ENCODE measurements around the gene MICAL3.

The MICAL3 gene

DNA sequence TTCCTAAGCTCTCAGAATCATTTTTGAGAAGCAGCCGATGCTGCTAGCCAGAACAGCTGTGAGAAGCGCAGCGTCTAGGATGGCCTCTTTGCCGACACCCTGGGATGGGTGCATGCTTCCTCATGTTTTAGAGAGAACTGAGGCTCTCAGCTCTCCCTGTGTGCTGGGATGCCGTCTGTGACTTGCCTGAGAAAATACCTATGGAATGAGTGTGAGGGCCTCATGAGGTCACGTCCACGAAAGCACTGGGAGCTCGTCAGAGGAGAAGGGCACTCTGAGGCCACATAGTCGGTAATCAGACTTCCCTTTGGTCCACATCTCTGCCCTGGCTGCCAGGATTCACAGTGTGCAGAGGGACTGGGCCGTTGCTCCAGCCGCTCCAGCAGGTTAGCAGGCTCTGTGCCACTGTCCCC, 54.7 kb downstream of the MICAL3 start:
- no peak for DNase-seq

DNA sequence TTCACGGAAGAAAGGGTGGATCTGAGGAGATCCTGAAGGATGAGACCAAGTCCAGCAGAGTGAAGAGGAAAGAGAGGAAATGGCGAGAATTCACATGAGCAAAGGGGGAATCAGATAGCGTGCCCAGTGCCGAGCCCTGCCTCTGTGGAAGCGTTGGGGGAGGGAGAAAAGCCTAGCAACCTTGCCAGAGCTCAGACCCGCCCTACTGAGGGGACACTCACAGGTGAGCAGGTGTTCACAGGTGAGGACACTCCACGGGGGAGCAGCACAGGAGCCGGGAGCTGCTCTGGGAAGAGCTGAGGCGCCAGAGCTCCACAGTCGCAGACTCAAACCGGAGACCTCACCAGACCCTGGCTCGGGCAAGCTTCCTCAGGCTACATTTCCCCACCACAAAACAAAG, 56.2 kb downstream of the MICAL3 start:
- DNase-seq = no peak

DNA sequence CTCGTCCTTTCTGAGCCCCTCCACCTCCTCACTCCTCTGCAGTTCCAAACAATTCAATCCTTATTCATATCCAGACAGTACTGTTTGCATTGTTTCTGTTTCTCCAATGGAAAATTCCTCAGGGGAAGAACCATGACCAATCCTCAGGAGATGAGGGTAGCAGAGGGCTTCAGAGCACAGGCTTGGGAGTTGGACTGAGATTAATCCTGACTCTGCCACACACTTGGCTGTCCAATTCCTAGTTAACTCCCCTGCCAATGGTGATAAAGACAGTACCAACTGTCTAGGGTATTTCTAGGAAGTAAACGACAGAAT, 58.0 kb downstream of the MICAL3 start:
- DNase-seq = no peak

DNA sequence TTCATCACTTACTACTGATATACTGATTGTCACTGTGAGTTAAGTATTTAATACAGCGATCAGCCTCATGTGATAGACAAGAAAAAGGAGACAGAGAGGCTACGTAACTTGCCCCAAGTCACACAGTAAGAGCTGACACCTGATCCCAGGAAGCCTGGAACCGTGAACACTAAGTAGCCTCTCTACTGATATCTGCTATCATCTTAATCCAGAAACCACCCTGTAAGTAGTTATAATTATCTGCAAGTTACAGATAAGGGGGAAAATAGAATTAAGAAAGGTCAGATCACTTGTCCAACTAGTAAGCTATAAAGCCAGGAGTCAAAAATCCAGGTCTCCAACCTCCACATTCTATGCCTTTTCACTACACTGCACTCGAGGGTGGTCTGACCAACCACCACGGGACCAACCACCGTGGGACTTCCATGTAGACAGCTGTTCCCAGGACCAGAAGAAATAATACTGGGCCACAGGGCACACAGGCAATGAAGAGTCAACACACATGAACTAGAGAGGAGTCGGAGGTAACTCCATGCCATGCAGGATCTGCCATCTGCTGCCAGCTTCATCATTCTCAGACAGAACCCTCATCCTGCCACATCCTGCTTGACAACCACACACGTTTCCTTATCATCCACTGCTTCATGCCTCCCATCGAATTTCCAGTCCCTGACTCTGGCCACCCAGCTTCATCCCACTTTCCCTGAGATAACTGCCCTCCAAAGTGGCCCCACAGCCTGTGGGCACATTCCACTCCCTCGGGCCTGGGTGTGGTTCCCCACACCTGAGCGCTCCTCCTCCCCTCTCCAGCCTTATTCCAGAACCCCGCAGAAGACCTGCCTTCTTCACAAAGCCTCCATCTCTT, 58.6 kb downstream of the MICAL3 start:
- no peak for DNase-seq

DNA sequence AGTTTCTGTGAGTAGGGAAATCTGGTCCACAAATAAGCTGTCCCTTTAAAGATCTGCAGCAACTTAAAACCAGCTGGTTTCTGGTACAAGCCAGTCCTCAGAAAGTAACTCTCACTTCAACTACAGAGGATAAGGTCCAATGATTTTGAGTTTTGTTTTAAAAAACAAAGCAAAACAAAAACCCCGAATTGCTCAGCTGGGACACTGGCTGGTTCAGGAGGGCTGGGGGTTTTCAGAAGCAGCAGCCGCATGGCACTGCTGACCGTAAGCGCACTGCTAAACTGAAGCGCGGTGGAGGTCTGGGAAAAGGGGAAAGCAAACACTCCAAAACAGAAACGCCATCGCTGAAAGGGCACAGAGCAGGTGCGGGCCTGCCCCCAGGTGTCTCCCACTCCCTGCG, 59.7 kb downstream of the MICAL3 start:
- no peak for DNase-seq

DNA sequence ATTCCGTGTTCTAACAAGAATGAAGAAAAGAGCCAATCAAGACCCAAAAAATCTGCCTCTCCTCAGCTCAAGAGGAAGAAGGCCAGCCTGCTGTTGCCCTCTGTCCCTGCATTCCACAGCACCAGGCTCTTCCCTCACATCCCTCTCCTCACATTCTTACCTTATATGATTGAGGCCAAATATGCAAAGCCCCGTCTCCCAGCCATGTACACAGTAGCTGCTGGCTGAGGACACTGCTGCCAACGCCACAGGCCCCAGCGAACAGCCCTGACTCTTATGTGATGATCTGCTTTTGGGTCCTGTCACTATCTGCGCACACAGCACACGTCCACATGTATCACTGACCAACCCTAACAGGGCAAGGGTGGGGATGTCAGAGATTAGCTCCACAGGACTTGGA, 60.2 kb downstream of the MICAL3 start:
- DNase-seq = no peak

DNA sequence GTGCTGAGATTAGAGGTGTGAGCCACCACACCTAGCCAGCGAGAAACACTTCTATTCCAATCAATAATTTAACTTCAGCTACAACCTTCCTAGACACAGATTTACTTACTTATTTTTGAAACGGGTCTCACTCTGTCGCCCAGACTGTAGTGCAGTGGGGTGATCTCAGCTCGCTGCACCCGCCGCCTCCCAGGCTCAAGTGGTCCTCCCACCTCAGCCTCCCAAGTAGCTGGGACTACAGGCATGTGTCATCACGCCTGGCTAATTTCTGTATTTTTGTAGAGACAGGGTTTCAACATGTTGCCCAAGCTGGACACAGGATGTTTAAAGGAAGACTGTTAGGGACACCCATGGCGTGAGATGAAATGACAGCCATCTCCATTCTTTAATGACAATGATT, 61.3 kb downstream of the MICAL3 start:
- no peak for DNase-seq

DNA sequence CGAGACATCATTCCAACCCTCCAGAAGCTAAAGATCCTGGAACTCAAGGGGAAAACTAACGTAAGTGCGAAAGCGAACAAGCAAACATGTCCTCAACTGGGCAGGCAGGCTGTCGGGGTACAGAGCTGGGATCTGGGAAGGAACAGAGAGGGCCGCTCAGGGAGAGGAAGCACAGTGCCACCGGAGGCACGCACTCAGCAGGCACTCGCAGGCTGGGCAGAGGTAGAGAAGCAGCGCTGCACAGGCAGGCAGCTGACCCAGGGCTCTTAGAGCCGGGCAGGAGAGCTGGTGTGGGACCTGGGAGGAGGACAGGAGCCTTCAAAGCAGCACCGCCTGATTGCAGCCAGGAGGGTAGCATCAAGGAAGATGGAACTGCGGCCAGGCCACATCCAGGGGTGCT, 62.2 kb downstream of the MICAL3 start:
- no peak for DNase-seq

DNA sequence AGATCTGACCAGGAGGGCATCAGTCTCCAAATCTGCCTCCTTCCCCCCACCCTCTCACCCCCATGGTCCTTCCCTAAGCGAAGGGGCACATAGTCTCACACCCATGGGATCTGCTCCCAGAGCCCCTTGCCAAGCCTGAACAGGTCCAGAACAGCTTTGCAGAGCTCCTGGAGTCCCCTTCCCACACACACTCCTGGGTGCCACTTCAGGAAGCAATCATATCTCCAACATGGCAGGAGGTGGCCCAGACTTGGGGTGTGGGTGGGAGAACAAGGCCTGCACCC, 63.0 kb downstream of the MICAL3 start:
- no peak for DNase-seq

DNA sequence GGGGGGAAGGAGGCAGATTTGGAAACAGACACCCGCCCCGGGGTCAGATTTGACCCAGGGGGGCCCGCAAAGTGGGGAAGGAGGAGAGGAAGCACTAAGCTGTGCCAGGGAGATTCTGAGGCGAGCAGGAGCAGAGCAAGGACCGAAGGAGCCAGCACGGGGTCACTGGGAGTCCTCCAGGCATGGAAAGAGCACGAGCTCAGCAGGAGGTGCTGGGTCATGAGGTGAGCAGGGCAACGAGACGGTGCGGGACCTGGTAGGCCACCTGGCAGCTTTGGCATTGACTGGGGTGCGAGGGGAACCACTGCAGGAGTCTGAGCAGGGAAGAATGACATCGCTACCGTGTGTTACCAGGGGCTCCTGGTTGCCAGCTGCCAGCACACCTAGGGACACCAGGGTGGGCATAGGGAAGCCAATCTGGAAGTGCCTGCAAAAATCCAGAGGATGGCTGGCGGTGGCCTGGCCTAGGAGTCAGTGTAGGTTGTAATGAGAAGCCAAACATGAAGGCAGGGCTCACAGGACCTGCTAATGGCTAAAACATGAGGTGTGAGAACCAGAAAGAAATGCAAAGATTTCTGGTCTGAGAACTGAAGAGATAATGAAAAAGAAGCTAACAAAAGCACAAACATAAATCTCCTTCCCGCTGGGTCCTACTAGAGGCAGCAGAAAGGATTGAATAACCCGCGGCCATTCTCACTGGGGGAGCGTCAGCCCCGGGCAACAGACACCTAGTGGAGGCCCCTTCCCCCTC, 63.5 kb downstream of the MICAL3 start:
- no peak for DNase-seq

DNA sequence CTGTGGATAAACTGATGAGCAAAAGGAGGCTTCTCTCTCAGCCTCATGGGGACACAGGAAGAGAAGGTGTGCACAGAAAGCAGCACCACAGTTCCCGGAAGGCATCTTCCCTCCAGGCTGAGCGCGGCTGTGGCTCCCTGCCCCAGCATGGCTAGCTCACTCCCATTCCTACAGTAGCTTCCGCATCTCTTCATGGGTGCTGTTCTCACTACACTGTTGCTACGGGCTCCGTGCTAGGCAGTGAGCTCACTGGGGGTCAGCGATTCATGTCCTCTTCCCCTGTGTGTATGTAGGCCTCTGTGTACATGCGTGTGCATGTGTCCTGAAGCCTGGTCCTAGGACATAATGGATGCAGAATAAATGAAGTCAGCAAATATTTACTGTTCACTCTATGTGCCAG, 64.3 kb downstream of the MICAL3 start:
- no peak for DNase-seq

DNA sequence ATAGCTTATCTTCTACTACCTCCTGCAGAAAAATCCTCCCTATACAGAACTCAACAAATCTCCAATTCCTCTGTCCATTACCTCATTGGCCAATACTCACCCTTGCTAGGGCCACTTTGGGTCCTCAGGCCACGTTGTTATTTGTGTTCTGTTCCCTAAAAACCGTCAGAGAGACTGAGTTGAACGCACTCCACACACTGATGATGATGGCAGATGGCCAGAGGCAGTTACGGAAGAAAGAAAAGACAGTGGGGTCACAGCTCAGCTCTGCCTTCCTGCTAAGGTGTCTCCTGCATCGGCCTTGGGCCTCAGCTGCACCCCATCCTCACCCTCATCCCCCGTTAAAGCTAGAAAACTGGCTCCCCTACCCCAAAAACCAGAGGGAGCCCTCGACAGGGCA, 66.2 kb downstream of the MICAL3 start:
- no peak for DNase-seq

DNA sequence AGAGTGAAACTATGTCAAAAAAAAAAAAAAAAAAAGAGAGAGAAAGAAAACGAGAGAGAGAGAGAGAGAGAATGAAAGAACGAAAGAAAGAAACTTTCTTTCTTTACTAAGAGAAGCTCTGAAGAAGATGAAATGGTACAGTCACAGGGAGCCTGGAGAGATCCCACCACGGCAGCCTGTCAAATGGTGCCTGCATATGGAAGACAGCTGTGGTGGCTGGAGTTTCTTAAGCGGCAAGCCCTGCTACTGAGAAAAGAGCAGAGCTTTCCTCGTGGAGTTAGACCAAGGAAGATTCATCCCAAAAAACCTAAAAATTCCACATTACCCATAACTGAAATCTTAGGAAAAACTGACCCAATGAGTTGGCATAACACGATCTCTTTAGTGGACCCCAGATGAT, 66.7 kb downstream of the MICAL3 start:
- DNase-seq = no peak

DNA sequence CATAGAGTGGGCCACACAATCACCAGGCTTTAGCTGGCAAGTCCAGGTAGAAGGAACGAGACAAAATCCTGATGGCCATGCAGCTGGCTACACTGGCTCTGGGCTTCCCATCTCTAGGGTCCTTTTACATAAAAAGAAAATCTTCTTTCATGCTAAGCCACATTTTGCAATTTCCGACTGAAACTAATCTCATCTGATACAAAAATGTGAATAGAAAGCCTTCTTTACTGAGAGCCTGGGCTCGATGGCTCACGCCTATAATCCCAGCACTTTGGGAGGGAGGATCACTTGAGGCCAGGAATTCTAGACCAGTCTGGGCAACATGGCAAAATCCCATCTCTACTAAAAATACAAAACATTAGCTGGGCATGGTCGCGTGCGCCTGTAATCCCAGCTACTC, 67.2 kb downstream of the MICAL3 start:
- DNase-seq = no peak

DNA sequence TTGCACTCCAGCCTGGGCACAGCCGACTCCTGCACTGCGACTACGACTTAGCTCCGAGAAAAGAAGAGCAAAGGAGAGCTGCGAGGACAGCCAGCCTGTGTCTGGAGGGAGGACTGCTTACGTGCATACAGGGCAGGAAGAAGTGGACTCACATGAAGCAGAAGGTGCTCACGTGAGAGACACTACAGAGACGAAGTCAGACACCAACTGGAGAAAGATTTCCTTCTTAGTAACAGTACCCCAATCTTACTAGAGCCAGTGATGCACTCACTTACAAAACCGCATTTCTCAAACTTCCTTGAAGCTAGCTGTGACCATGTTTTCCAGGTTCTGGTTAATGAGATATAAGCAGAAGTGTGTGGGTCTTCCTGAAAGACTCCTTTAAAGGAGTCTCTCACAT, 67.7 kb downstream of the MICAL3 start:
- no peak for DNase-seq

DNA sequence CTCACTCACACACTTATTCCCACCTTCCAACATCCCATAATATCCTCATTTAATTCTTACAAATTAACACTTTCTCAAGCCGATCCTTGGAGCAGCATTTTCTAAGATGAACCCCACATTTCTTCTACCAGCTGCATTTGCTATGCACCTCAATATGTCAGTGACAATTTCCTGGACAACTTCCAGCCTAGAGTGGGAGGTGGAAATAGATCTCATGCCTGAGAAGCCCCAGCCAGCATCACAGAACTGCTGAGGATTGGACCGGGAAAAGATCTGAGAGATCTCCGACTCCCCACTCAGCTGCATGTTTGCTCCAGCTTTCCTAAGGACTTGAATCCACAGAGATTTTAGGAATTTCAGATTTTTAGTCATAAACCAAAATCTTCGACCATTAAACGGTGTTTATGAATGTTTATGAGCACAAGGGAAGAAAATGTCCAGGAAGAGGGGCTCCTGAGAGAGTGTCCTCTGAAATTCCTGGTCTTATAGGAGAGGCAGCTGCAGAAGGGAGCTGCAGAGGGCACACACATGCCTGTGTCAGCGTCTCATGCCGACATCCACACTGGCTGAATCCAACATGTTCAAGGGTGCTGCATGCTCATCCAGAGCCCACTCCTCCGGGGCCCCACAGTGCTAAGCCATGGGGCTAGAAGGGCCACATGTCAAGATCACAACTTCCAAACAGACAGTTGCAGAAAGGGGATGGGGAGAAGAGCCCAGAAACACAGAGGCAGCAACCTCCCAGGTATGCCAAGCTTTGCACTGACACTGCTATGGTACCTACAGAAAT, 68.6 kb downstream of the MICAL3 start:
- no peak for DNase-seq

DNA sequence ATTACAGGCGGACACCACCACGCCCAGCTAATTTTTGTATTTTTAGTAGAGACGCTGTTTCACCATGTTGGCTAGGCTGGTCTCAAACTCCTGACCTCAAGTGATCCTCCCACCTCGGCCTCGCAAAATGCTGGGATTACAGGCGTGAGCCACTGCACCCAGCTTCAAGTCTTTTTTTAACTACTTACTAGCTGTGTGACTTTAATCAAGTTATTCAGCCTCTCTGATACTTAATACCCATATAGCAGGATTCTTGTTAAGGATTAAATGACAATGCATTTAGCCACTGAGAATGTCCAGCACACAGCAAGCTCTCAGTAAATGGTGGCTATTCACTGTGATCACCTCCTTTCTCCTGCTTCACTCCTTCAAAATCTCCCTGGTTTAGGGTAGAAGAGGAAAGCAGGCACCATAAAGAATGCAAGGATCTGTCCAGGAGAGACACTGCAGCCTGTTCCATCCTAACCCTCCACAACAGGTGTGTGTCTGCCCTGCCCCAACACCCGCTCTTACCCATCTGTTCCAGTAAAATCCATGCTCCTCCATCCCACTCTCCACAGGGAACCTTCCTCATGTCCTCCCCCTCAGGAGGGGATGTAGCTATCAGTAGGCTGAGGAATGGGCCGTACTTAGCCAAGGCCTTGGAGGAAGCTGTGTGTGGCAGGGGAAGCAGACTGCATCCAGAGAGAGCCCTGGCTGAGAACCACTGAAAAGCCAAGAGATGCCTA, 69.3 kb downstream of the MICAL3 start:
- DNase-seq = no peak

DNA sequence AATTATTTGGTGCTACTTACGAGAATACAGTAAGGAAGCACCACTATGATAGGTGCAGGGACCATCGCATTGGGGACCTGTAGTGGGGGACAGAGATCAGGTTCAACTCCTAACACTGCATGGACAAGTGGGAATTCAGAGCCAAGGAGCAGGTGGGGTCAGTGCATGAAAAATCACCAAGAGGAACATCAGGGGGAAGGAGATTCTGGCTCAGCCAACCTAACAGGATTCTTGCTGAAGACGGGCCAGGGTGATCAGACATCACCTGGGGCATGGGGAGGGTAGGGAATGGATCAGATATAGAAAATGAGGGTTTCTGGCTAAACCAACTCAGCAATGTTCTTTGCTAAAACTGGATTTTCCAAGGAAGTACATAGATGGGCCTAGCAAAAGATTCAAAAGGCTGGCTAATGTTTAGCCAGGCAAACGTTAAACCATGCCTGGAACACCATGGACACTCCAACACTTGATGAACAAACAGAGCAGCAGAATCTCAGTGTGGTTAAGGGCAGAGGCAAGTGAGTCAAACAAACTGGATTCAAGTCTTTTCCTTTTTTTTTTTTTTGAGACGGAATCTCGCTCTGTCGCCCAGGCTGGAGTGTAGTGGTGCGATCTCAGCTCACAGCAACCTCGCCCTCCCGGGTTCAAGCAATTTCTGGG, 70.0 kb downstream of the MICAL3 start:
- DNase-seq = no peak

DNA sequence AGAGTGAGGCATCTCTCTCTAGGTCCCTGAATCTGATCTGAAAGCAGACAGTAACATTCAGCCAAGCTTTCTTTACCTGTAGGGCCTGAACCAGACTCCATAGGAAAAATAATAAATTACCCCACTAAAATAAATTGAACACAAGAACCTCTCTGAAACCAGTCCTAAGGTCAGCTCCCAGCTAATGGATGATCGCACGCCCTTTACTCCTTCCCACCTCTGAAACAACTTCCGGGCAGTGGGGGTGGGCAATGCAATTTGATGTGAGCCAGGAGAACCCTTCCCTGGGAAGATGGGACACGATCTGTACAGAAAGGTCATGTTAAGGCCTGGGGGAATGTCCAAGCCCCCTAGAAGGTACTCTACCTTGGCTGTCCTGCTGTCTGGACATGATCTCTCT, 71.2 kb downstream of the MICAL3 start:
- DNase-seq = no peak

DNA sequence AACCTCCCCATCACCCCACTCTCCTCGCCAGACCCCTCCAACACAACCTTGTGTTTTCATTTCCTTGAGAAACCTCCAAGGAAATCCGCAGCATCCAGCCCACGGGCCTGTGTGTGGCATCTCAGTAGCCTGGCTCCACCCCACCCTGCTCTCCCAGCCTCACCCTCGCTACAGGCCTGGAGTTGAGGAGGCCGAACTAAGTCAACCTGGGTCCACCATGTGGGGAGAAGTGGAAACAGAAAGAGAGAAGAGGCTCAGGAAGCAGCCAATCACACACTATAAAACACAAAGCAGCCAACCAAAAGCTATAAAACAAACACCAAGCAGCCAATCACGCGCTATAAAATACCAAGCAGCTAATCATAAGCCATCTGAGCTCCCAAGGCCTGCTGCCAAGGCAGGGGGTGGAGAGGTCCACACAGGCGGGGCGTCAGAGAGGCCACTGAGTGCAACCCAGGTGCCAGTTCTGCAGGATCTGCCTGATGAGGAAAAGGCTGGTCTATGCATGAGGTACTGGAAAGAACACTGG, 72.0 kb downstream of the MICAL3 start:
- no peak for DNase-seq

DNA sequence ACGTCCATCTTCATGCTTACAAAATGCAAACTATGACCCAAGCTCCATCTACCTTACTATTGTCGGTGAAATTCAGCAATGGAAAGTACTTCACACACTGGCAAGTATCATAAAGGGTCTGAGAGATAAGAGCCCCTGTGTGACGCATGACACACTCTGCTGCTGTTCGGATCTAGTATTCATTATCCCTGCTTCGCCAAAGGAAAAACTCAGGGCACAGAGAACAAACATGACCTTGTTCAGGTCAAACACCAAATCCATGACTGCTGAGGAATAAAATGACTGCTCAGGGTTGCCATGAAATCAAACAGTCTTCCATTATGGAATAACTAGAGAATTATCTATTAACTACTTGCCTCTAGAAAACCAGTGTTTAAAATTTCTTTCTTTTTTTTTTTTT, 73.0 kb downstream of the MICAL3 start:
- no peak for DNase-seq

DNA sequence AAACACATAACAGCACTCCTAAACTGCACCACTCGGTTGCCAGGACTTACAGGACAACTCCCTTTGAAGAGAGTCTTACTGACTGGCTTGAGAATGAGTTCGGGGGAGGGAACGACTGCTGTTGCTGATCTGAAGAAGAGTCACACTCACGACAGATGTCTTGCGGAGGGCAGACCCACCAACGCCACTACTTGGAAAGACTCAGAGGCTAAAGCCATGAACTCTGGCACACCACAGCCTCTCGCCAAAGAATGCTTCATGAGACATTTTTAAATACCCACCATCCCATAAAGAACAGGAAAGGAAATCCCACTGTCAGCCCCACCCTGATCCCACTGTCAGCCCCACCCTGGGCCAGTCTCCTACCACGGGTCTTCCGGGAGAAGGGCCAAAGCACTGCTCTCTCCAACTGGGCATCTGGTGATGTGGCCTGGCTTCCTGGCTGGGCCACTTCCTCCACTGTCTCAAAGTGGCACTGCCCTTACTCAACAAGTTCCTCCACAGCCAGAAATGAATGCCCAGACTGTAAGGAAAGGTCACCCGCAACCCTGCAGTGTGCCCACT, 73.6 kb downstream of the MICAL3 start:
- DNase-seq = peak; percentile 64
